PC-3 (cell line): Measurements from ENCODE around the gene DCD.

Source experiments
- EZH2 ChIP-seq: fragments of 300-600 bp; sonication (generic); IDR thresholded peaks from one replicate; pipeline ENCODE4 v1.6.1; 2017; ENCODE audit warnings: antibody characterized with exemption, mild to moderate bottlenecking, low read length; ENCODE audit not compliant: unreplicated experiment
- TF ChIP-seq, protein P1 (sequence below): fragments of 300-600 bp; sonication (generic); conservative IDR thresholded peaks from 2 replicates; pipeline ENCODE4 v1.5.1; 2017; ENCODE audit warnings: antibody characterized with exemption, low read depth, mild to moderate bottlenecking, low read length

DNA sequence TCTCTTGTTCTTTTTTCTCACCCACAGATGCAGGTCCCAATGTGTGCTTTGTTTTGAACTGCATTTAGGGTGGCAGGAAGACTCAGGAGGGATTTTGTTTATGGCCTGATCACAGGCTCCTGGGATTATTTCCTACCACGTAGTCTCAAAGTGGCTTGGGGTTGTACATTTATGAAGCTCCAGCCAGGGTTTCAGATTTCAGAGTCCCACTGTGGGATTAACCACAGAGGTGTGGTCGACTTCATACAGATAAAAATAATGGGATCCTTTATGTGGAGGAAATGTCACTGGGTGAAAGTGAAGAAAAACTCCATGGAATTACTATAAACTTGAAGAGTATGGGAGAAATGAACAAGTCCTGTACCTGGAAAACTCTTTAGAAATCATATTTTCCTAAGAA is 45.5 kb downstream of the DCD start:
- TF ChIP-seq, protein P1, sequence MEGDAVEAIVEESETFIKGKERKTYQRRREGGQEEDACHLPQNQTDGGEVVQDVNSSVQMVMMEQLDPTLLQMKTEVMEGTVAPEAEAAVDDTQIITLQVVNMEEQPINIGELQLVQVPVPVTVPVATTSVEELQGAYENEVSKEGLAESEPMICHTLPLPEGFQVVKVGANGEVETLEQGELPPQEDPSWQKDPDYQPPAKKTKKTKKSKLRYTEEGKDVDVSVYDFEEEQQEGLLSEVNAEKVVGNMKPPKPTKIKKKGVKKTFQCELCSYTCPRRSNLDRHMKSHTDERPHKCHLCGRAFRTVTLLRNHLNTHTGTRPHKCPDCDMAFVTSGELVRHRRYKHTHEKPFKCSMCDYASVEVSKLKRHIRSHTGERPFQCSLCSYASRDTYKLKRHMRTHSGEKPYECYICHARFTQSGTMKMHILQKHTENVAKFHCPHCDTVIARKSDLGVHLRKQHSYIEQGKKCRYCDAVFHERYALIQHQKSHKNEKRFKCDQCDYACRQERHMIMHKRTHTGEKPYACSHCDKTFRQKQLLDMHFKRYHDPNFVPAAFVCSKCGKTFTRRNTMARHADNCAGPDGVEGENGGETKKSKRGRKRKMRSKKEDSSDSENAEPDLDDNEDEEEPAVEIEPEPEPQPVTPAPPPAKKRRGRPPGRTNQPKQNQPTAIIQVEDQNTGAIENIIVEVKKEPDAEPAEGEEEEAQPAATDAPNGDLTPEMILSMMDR, result no peak
- TF ChIP-seq EZH2, result no peak
